ES-I3 (cell line): ENCODE results near the gene ALG11.
"Not testable (repeated sequence)": the region's sequence is repeated elsewhere in the genome, so short reads cannot be mapped to it uniquely, and the experiment has no call there.

Experiments used
- H3K36me3 ChIP-seq: 2 replicates; pipeline ENCODE4 v1.6.1; 2013; ENCODE audit warnings: mild to moderate bottlenecking, low read length, control low read depth, moderate library complexity; ENCODE audit not compliant: insufficient read depth
- H3K4me1 ChIP-seq: 2 replicates; pipeline ENCODE4 v1.6.1; 2013; ENCODE audit warnings: mild to moderate bottlenecking, control low read depth, low read length; ENCODE audit not compliant: insufficient read depth
- H3K9ac ChIP-seq: 2 replicates; pipeline ENCODE4 v1.6.1; 2013; ENCODE audit warnings: low read depth, mild to moderate bottlenecking, low read length, moderate library complexity
- H3K9me3 ChIP-seq: 2 replicates; pipeline ENCODE4 v1.6.1; 2013; ENCODE audit warnings: mild to moderate bottlenecking, low read length, moderate library complexity; ENCODE audit not compliant: control insufficient read depth, insufficient read depth

ALG11 gene

DNA sequence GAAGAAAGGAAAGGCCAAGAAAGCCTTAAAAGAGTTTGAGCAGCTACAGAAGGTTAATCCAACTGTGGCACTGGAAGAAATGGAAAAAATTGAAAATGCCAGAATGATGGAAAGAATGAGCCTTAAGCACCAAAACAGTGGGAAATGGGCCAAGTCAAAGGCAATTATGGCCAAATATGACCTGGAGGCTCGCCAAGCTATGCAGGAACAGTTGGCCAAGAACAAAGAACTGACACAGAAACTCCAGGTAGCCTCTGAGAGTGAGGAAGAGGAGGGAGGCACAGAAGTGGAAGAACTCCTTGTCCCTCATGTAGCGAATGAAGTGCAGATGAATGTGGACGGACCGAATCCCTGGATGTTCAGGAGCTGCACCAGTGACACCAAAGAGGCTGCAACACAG lies 17.4 kb downstream of the ALG11 start:
- peaks cover 5% of the 10 kb centered on the region; the same call in 1 of the 2 replicates for H3K9me3 ChIP-seq
- no peak overlapping the region for H3K9ac ChIP-seq
- H3K4me1 ChIP-seq = no peaks in the 10 kb centered on the region
- peaks cover 13% of the 10 kb centered on the region for H3K36me3 ChIP-seq

DNA sequence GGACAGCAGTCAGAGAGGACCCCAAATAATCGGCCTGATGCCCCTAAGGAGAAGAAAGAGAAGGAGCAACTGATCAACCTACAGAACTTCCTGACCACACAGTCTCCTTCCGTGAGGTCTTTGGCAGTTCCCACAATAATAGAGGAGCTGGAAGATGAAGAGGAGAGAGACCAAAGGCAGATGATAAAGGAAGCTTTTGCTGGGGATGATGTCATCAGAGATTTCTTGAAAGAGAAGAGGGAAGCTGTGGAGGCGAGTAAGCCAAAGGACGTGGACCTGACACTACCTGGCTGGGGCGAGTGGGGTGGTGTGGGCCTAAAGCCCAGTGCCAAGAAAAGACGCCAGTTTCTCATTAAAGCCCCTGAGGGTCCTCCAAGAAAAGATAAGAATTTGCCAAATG lies 18.2 kb downstream of the ALG11 start:
- H3K9me3 ChIP-seq, H3K4me1 ChIP-seq, H3K9ac ChIP-seq, H3K36me3 ChIP-seq: not testable (repeated sequence)

DNA sequence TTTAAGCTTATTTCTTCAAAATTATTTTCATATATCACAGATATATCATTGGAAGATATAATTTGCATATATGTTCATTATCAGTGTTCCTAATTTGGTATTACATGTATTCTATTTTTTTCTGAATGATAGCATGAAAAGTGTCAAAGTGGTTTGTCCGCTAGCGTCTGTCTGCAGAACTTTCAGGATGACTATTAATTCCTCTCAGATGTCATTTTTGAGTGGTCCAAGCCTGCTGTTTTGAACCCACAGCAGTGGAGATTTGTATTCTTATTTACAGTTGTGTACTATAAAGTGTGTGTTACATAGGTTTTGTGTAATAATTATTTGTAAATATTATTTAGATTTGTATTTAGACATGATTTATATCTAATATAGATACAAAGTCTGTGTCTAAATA lies 20.8 kb downstream of the ALG11 start:
- no peaks in the 10 kb centered on the region; the same call in 1 of the 2 replicates for H3K36me3 ChIP-seq
- no peak overlapping the region for H3K9ac ChIP-seq
- peaks cover 5% of the 10 kb centered on the region; the same call in 1 of the 2 replicates for H3K9me3 ChIP-seq
- no peaks in the 10 kb centered on the region for H3K4me1 ChIP-seq

DNA sequence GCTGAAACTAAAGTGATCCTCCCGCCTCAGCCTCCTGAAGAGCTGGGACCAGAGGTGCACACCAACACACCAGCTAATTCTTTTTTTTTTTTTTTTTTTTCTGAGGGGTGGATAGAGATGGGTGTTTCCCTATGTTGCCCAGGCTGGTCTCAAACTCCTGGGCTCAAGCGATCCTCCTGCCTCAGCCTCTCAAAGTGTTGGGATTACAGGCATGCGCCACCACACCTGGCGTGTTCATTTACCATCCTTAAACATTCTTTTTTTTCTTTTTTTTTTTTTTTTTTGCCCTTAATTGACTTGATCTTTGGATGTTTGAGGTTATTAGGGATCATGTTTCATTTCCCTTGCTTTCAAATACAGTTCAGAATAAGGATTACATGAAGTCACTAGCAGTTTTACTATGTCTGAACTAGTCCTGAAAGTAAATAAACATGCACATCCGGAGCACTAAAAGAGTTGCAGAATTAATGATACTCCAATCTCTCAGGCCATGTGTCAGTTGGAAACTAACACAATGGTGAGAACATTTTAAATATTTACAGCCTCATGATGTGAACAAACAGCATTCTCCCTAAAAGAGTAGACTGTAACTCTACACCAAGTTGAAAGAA lies 22.5 kb downstream of the ALG11 start:
- Histone ChIP-seq H3K9ac (no peak overlapping the region), H3K9me3 (no peaks in the 10 kb centered on the region; the same call in 1 of the 2 replicates), H3K36me3 (no peaks in the 10 kb centered on the region), H3K4me1 (no peaks in the 10 kb centered on the region)

DNA sequence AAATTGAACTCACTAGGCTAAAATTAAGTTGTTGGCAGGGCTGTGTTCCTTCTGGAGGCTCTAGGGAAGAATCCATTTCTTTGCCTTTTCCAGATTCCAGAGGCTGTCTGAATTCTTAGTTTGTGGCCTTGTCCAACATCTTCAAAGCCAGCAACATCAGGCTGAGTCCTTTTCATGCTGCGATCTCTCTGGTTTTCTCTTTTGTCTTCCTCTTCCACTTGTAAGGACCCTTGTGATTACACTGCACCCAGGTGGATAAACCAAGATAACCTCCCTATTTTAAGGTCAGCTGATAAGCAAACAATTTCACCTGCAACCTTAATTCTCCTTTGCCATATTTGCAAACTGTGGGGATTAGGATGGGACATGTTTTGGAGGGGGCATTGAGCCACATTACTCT lies 23.8 kb downstream of the ALG11 start:
- Histone ChIP-seq H3K36me3 (no peaks in the 10 kb centered on the region), H3K9ac (no peak overlapping the region), H3K9me3 (no peaks in the 10 kb centered on the region), H3K4me1 (no peaks in the 10 kb centered on the region)

DNA sequence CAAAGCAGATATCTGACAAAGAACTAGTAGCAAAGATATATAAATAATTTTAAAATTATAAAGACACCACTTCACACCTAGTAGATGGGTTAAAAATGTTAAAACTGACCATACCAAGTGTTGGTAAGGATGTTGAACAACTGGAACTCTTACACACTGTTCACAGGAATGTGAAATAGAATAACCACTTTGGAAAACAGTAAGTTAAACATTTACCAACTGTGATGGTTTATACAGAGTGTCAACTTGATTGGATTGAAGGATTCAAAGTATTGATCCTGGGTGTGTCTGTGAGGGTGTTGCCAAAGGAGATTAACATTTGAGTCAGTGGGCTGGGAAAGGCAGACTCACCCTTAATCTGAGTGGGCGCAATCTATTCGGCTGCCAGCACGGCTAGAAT lies 31.5 kb downstream of the ALG11 start:
- H3K9me3 ChIP-seq = no peaks in the 10 kb centered on the region
- no peak overlapping the region for H3K9ac ChIP-seq
- H3K36me3 ChIP-seq = no peaks in the 10 kb centered on the region
- H3K4me1 ChIP-seq = no peaks in the 10 kb centered on the region

DNA sequence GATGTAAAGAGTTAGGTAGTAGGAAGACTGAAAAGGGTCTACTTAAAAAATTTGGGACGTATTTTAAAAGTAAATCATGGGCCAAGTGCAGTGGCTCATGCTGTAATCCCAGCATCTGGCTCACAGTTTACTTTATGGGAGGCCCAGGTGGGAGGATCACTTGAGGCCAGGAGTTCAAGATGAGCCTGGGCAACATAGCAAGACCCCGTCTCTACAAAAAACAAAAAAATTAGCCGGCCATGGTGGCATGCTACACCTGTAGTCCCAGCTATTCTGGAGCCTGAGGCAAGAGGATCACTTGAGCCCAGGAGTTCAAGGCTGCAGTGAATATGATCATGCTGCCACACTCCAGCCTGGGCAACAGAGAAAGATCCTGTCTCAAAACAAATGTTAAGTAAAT lies 35.3 kb downstream of the ALG11 start:
- Histone ChIP-seq H3K36me3 (no peaks in the 10 kb centered on the region), H3K9me3 (no peaks in the 10 kb centered on the region), H3K9ac (no peak overlapping the region), H3K4me1 (peaks cover 6% of the 10 kb centered on the region; the same call in 1 of the 2 replicates)

DNA sequence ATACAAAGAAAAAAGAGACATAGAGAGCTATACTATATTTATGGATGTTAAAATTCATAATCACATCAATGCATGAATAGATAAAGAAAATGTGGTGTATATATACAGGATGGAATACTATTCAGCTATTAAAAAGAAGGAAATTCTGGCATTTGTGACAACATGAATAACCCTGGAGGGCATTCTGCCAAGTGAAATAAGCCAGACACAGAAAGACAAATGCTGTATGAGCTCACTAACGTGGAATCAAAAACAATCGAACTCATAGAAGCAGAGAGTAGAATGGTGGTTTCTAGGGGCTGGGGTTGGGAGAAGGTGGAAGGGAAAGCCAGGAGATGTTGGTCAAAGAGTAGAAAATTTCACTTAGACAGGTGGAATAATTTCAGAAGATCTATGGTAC lies 36.3 kb downstream of the ALG11 start:
- H3K9me3 ChIP-seq = no peaks in the 10 kb centered on the region
- H3K36me3 ChIP-seq = no peaks in the 10 kb centered on the region
- no peak overlapping the region for H3K9ac ChIP-seq
- H3K4me1 ChIP-seq = peaks cover 6% of the 10 kb centered on the region; the same call in 1 of the 2 replicates

DNA sequence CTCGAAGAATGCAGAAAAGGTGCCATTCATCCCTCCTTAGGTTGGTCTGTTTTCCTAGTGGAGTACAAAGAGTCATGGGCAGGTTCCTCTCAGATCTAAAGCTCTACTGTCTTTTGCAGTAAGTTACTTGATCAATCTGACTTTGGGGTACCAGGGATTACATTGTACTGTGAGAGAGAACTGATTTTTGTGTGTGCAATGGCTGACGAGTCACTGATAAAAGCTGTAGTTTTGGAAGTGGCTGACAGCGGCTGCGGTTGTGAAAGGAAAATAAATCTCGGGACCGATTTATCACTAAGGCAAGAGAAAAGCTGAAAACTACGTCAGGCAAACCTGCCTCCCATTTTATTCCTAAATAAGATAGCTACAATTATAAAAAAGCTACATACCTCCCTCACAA lies 39.2 kb downstream of the ALG11 start:
- H3K4me1 ChIP-seq = peaks cover 6% of the 10 kb centered on the region; the same call in 1 of the 2 replicates
- no peaks in the 10 kb centered on the region for H3K36me3 ChIP-seq
- no peak overlapping the region for H3K9ac ChIP-seq
- H3K9me3 ChIP-seq = no peaks in the 10 kb centered on the region

DNA sequence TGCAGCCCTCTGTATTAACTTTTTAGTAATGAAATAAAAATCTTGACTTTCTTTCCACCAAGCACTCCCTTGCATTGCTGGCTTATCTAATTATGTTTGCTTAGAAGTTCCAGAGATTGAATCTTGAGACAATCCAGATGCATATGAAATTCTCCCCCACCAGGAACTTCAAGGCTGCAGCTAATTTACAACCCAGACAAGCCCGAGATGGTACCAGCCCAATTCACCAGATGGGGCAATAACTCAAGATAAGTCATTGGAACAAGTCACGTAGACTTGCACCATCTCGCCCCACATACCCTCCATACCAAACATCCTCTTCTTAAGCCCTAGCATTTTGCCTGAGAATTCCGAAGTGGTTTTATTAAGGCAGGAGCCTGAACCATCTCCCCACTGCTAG lies 41.3 kb downstream of the ALG11 start:
- no peaks in the 10 kb centered on the region for H3K36me3 ChIP-seq
- no peak overlapping the region for H3K9ac ChIP-seq
- no peaks in the 10 kb centered on the region for H3K9me3 ChIP-seq
- peaks cover 6% of the 10 kb centered on the region; the same call in 1 of the 2 replicates for H3K4me1 ChIP-seq

DNA sequence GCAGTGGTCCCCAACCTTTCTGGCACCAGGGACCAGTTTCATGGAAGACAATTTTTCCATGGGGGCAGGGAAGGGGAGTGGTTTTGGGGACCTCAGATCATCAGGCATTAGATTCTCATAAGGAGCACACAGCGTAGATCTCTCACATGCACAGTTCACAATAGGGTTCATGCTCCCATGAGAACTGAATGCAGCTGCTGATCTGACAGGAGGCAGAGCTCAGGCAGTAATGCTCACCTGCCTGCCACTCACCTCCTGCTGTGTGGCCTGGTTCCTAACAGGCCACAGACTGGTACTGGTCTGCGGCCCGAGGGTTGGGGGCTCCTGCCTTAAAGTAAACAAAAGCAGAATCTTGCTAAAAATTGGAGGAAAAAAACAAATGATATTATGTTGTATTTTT lies 48.9 kb downstream of the ALG11 start:
- H3K9ac ChIP-seq, H3K36me3 ChIP-seq, H3K9me3 ChIP-seq, H3K4me1 ChIP-seq: not testable (repeated sequence)

DNA sequence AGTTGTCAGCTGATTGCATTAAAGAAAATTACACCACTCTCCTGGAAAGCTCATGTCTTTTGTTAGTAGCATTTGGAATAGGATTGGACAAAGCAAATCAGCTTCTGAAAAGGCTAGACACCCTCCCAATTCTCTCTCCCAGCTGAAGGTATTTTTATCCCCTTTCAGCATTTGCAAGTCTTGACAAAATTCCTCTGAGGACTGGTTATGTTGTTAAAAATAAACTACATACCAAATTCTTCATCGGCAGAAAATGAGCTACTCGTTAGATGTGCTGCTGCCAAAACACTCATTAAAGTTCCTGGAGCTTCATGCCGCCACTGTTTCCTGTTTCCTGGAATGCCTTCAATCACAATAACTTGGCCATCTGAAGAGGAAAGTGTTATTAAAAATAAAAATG lies 49.4 kb downstream of the ALG11 start:
- H3K4me1 ChIP-seq = no peaks in the 10 kb centered on the region
- no peak overlapping the region for H3K9ac ChIP-seq
- H3K36me3 ChIP-seq = no peaks in the 10 kb centered on the region
- 0 out of 2 replicates have a peak, but pooled peaks cover 2% of the 10 kb centered on the region for H3K9me3 ChIP-seq

DNA sequence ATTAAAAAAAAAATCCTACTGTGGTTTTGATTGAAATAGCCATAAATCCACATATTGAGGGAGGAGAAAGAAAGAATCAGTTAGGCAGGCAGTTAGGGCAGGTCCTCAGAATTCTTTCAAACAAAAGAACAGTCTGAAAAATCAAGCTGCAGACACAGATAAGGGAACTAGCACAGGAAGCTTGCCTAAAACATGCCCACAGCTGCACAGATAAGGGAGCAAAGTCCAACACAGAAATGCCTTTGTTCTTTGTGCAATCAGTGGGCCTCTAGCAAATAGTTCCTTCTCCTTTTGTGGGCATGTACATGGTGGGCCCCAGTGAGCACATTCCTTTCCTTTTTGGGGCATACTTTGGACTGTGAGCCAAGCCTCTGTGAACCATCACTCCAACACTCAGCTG lies 55.0 kb downstream of the ALG11 start:
- H3K4me1 ChIP-seq = no peaks in the 10 kb centered on the region
- no peaks in the 10 kb centered on the region for H3K36me3 ChIP-seq
- peaks cover 26% of the 10 kb centered on the region for H3K9me3 ChIP-seq
- H3K9ac ChIP-seq = no peak overlapping the region

DNA sequence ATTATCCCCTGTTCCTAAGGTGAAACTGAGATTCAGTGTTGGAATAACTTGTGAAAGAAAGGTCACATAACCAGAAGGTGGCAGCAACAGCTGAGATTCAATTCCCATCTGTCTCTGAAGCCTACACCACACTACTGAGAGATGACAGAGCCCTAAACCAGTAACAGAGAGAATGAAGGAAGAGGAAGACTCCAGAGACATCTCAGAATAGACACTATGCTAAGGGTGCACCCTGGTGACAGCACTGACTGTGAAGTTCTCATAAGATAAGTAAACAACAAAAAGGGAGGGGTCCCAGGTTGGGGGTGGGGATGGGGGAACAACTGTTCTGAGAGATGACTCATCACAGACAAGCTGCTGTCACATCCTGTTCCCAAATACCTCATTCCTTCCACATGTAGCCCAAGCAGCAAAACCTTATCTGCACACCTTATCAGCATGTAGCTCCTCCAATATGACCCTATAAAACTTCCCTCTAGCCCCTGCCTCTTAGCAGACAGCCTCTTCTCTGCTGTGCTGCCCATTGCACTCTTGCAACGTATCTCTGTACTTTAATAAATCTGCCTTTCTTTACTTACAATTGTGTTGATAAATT lies 58.8 kb downstream of the ALG11 start:
- Histone ChIP-seq H3K4me1 (no peaks in the 10 kb centered on the region), H3K36me3 (no peaks in the 10 kb centered on the region), H3K9ac (no peak overlapping the region), H3K9me3 (peaks cover 25% of the 10 kb centered on the region)
